Testis (tissue), 2 donors: ENCODE measurements around the gene IL10.

Experiments
- CTCF ChIP-seq, 3 experiments: fragments of 450-650 bp in 2 of 3; fragments of 200-600 bp in 1 of 3; sonication (generic) in 1 of 3; IDR thresholded peaks; one replicate each; pipeline ENCODE4 v1.5.1; 2016 to 2019; ENCODE audit warnings: antibody characterized with exemption in 3 of 3, mild to moderate bottlenecking in 2 of 3, moderate library complexity in 1 of 3
- POLR2A ChIP-seq: fragments of 450-650 bp; IDR thresholded peaks from one replicate; pipeline ENCODE4 v1.6.1; 2017; ENCODE audit warnings: antibody characterized with exemption, mild to moderate bottlenecking, moderate library complexity

DNA sequence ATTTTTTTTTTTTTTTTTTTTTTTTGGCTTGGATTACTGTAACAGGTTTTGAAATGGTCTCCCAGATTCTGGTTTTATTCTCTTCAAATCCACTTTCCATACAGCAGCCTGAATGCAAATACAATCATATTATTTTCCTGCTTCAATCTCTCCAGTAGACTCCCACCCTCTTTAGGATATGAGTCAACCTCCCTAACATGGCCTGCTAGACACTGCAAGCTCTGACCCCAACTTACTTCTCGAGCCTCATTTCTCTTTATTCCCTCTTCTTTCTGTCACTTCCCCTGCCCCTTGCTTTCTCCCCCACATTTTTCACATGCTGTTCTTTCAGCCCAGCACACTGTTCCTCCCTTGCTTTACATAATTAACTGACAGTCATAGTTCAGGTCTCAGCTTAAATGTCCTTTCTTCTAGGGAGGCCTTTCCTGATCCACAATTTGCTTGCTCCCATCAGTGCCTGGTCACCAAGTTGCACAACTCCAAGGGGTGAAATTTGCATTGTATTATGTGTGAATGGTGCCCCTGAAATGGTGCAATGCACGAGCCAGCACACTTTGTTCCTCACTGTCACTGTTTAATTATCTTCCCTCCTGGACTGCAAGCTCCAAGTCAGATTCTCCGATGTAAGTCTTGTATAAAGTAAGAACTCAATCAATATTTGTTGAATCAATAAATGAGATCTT is 23.8 kb downstream of the IL10 start:
- TF ChIP-seq CTCF (IDR thresholded peaks at IDR 0.05) (no peak), POLR2A (no peak)
